Activated naive CD4-positive, alpha-beta T cell treated with anti-CD3 and anti-CD28 coated beads for 36 hours (primary cell): ENCODE results near the gene NEDD9. TPM values are rescaled to one million over a fixed set of nuclear protein-coding genes. Genes with fewer than 3 reads are reported as not detected.

Source experiments
- CTCF ChIA-PET: fragments of 350-600 bp; sonication (Branson Sonifier 250); formaldehyde crosslinking; loops from one replicate; lab custom pipeline; 2021; ENCODE audit warnings: antibody characterized with exemption; lab: Charles Lee
- DNase-seq: peaks from one replicate; pipeline ENCODE4 v3.0.0-alpha.2; 2020
- H3K27ac Mint-ChIP-seq: one replicate; pipeline ENCODE4 v1.8.0; 2021; ENCODE audit warnings: mild to moderate bottlenecking, mixed read lengths
- H3K27me3 Mint-ChIP-seq: one replicate; pipeline ENCODE4 v1.8.0; 2021; ENCODE audit warnings: low read depth, mixed read lengths
- H3K36me3 Mint-ChIP-seq: one replicate; pipeline ENCODE4 v1.8.0; 2021; ENCODE audit warnings: low read depth, mixed read lengths
- H3K4me1 Mint-ChIP-seq: one replicate; pipeline ENCODE4 v1.8.0; 2021; ENCODE audit warnings: low read depth, mixed read lengths
- H3K4me3 Mint-ChIP-seq: one replicate; pipeline ENCODE4 v1.8.0; 2021; ENCODE audit warnings: mild to moderate bottlenecking, moderate library complexity, mixed read lengths
- H3K9me3 Mint-ChIP-seq: one replicate; pipeline ENCODE4 v1.8.0; 2021; ENCODE audit warnings: mixed read lengths
- intact Hi-C: fragments of 100-400 bp; cut with micrococcal nuclease; formaldehyde crosslinking; loops from one replicate; pipeline ENCODE4 v1.15.1; 2023
- total RNA-seq, 2 experiments: library from RNA; stranded (reverse); gene quantifications; one replicate each; pipeline ENCODE4 v1.2.3, GENCODE V29; 2021

The NEDD9 gene
- total RNA-seq, 2 experiments from 2014 or later: 17.5 to 18.8 TPM

GRCh38 chr6:11209906-11210305 lies 22.6 kb downstream of the NEDD9 start:
- Mint-ChIP-seq H3K4me1 (peaks cover 22% of the 10 kb centered on the region), H3K4me3 (no peak overlapping the region), H3K27me3 (no peaks in the 10 kb centered on the region), H3K9me3 (no peaks in the 10 kb centered on the region), H3K27ac (no peak overlapping the region), H3K36me3 (peaks cover 19% of the 10 kb centered on the region)
- DNase-seq: no peak
- CTCF ChIA-PET: interaction anchor here (0.6 to 0.9 kb wide), 2 partner anchors 136 to 1286 kb away, joined by 3 read pairs; no protein-coding TSS in a partner anchor
- intact Hi-C loops: no loop called here

- intact Hi-C loops: no loop called here
- no peak overlapping the region for H3K4me3 Mint-ChIP-seq
- peaks cover 22% of the 10 kb centered on the region for H3K4me1 Mint-ChIP-seq
- H3K27ac Mint-ChIP-seq: no peak overlapping the region
- no peak for DNase-seq
- H3K27me3 Mint-ChIP-seq: no peaks in the 10 kb centered on the region
- CTCF ChIA-PET: interaction anchor here (0.9 kb wide), 1 partner anchor 136 kb away, joined by 3 read pairs; no protein-coding TSS in a partner anchor
- no peaks in the 10 kb centered on the region for H3K9me3 Mint-ChIP-seq
- peaks cover 19% of the 10 kb centered on the region for H3K36me3 Mint-ChIP-seq
Measured at GRCh38 chr6:11209369-11209768, 23.1 kb downstream of the NEDD9 start.

- CTCF ChIA-PET: no interaction called here
- Mint-ChIP-seq H3K27me3 (no peaks in the 10 kb centered on the region), H3K27ac (no peak overlapping the region), H3K36me3 (peaks cover 20% of the 10 kb centered on the region), H3K4me1 (peaks cover 22% of the 10 kb centered on the region), H3K9me3 (no peaks in the 10 kb centered on the region), H3K4me3 (no peak overlapping the region)
- intact Hi-C loops: no loop called here
- no peak for DNase-seq
Measured at GRCh38 chr6:11208854-11209253, 23.6 kb downstream of the NEDD9 start.

- no peaks in the 10 kb centered on the region for H3K27me3 Mint-ChIP-seq
- peak; percentile 30 for DNase-seq
- H3K9me3 Mint-ChIP-seq: no peaks in the 10 kb centered on the region
- CTCF ChIA-PET: no interaction called here
- peaks cover 25% of the 10 kb centered on the region for H3K4me1 Mint-ChIP-seq
- H3K27ac Mint-ChIP-seq: no peak overlapping the region
- H3K4me3 Mint-ChIP-seq: no peak overlapping the region
- H3K36me3 Mint-ChIP-seq: peaks cover 23% of the 10 kb centered on the region
- intact Hi-C loops: no loop called here
Measured at GRCh38 chr6:11208267-11208666, 24.2 kb downstream of the NEDD9 start.

- CTCF ChIA-PET: interaction anchor here (0.7 to 0.9 kb wide), 2 partner anchors 10 to 289 kb away, joined by 3 to 4 read pairs; no protein-coding TSS in a partner anchor
- peaks cover 21% of the 10 kb centered on the region for H3K36me3 Mint-ChIP-seq
- H3K4me1 Mint-ChIP-seq: peaks cover 30% of the 10 kb centered on the region
- no peaks in the 10 kb centered on the region for H3K9me3 Mint-ChIP-seq
- H3K27me3 Mint-ChIP-seq: no peaks in the 10 kb centered on the region
- intact Hi-C loops: no loop called here
- H3K4me3 Mint-ChIP-seq: no peak overlapping the region
- no peak for DNase-seq
- no peak overlapping the region for H3K27ac Mint-ChIP-seq
Measured at GRCh38 chr6:11207199-11207968, 25.1 kb downstream of the NEDD9 start.

GRCh38 chr6:11206576-11206975 lies 25.9 kb downstream of the NEDD9 start:
- H3K27me3 Mint-ChIP-seq: no peaks in the 10 kb centered on the region
- H3K4me1 Mint-ChIP-seq: peaks cover 28% of the 10 kb centered on the region
- CTCF ChIA-PET: interaction anchor here (0.9 kb wide), 1 partner anchor 290 kb away, joined by 4 read pairs; no protein-coding TSS in a partner anchor
- no peak overlapping the region for H3K27ac Mint-ChIP-seq
- no peak overlapping the region for H3K4me3 Mint-ChIP-seq
- intact Hi-C loops: no loop called here
- no peak for DNase-seq
- peaks cover 21% of the 10 kb centered on the region for H3K36me3 Mint-ChIP-seq
- H3K9me3 Mint-ChIP-seq: no peaks in the 10 kb centered on the region

- Mint-ChIP-seq H3K9me3 (no peaks in the 10 kb centered on the region), H3K4me3 (no peak overlapping the region), H3K4me1 (peaks cover 33% of the 10 kb centered on the region), H3K36me3 (peaks cover 25% of the 10 kb centered on the region), H3K27me3 (no peaks in the 10 kb centered on the region), H3K27ac (no peak overlapping the region)
- CTCF ChIA-PET: no interaction called here
- no peak for DNase-seq
- intact Hi-C loops: no loop called here
Measured at GRCh38 chr6:11204794-11205366, 27.6 kb downstream of the NEDD9 start.

GRCh38 chr6:11204005-11204399 lies 28.5 kb downstream of the NEDD9 start:
- Mint-ChIP-seq H3K4me3 (no peak overlapping the region), H3K9me3 (no peaks in the 10 kb centered on the region), H3K27ac (no peak overlapping the region), H3K36me3 (peaks cover 29% of the 10 kb centered on the region), H3K27me3 (no peaks in the 10 kb centered on the region), H3K4me1 (peaks cover 42% of the 10 kb centered on the region)
- no peak for DNase-seq
- intact Hi-C loops: no loop called here
- CTCF ChIA-PET: interaction anchor here (1.2 kb wide), 1 partner anchor 292 kb away, joined by 4 read pairs; no protein-coding TSS in a partner anchor

- no peaks in the 10 kb centered on the region for H3K27me3 Mint-ChIP-seq
Measured at GRCh38 chr6:11203306-11204004, 29.0 kb downstream of the NEDD9 start.

GRCh38 chr6:11202513-11203305 lies 29.8 kb downstream of the NEDD9 start:
- H3K27ac Mint-ChIP-seq: no peak overlapping the region
- CTCF ChIA-PET: interaction anchor here (1.2 kb wide), 1 partner anchor 293 kb away, joined by 4 read pairs; no protein-coding TSS in a partner anchor
- DNase-seq: peak; percentile 35
- no peaks in the 10 kb centered on the region for H3K27me3 Mint-ChIP-seq
- H3K36me3 Mint-ChIP-seq: peaks cover 36% of the 10 kb centered on the region
- no peaks in the 10 kb centered on the region for H3K9me3 Mint-ChIP-seq
- peaks cover 45% of the 10 kb centered on the region for H3K4me1 Mint-ChIP-seq
- intact Hi-C loops: no loop called here
- H3K4me3 Mint-ChIP-seq: no peak overlapping the region

More at GRCh38 chr6:11203306-11204004, 29.0 kb downstream of the NEDD9 start:
- Mint-ChIP-seq H3K27ac (no peak overlapping the region), H3K9me3 (no peaks in the 10 kb centered on the region), H3K36me3 (peaks cover 32% of the 10 kb centered on the region), H3K4me1 (peaks cover 46% of the 10 kb centered on the region), H3K4me3 (no peak overlapping the region)
- no peak for DNase-seq
- intact Hi-C loops: no loop called here
- CTCF ChIA-PET: interaction anchor here (1.2 kb wide), 1 partner anchor 292 kb away, joined by 4 read pairs; no protein-coding TSS in a partner anchor

GRCh38 chr6:11201772-11202512 lies 30.5 kb downstream of the NEDD9 start:
- H3K27ac Mint-ChIP-seq: no peak overlapping the region
- no peak overlapping the region for H3K4me3 Mint-ChIP-seq
- intact Hi-C loops: no loop called here
- H3K36me3 Mint-ChIP-seq: peaks cover 36% of the 10 kb centered on the region
- CTCF ChIA-PET: interaction anchor here (0.6 kb wide), 1 partner anchor 68 kb away, joined by 3 read pairs; no protein-coding TSS in a partner anchor
- H3K9me3 Mint-ChIP-seq: no peaks in the 10 kb centered on the region
- no peaks in the 10 kb centered on the region for H3K27me3 Mint-ChIP-seq
- H3K4me1 Mint-ChIP-seq: peaks cover 38% of the 10 kb centered on the region
- DNase-seq: no peak
